Measurements from ENCODE around the gene GATA3. TPM values are rescaled to one million over a fixed set of nuclear protein-coding genes. Genes with fewer than 3 reads are reported as not detected.

Gene GATA3
- total and polyA plus RNA-seq, 2 experiments from 2014 or later = 0.23 TPM; not detected in 1

DNA sequence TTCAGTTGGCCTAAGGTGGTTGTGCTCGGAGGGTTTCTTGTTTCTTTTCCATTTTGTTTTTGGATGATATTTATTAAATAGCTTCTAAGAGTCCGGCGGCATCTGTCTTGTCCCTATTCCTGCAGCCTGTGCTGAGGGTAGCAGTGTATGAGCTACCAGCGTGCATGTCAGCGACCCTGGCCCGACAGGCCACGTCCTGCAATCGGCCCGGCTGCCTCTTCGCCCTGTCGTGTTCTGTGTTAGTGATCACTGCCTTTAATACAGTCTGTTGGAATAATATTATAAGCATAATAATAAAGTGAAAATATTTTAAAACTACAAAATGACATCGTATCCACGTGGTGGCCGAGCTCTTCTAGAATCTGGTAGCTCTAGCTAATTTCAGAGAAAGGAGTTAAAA lies 20.4 kb downstream of the GATA3 start:
- no peak for TF ChIP-seq CREB1 (CRISPR knock-in tag; IDR thresholded peaks at IDR 0.05; ENCODE audit: low read depth)
- TF ChIP-seq, protein P1, sequence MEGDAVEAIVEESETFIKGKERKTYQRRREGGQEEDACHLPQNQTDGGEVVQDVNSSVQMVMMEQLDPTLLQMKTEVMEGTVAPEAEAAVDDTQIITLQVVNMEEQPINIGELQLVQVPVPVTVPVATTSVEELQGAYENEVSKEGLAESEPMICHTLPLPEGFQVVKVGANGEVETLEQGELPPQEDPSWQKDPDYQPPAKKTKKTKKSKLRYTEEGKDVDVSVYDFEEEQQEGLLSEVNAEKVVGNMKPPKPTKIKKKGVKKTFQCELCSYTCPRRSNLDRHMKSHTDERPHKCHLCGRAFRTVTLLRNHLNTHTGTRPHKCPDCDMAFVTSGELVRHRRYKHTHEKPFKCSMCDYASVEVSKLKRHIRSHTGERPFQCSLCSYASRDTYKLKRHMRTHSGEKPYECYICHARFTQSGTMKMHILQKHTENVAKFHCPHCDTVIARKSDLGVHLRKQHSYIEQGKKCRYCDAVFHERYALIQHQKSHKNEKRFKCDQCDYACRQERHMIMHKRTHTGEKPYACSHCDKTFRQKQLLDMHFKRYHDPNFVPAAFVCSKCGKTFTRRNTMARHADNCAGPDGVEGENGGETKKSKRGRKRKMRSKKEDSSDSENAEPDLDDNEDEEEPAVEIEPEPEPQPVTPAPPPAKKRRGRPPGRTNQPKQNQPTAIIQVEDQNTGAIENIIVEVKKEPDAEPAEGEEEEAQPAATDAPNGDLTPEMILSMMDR (conservative IDR thresholded peaks at IDR 0.05; ENCODE audit: low read depth in 2 of 2) = no peak
- no peak for TF ChIP-seq JUNB (IDR thresholded peaks at IDR 0.05; ENCODE audit: unreplicated experiment)
- TF ChIP-seq, protein P2, sequence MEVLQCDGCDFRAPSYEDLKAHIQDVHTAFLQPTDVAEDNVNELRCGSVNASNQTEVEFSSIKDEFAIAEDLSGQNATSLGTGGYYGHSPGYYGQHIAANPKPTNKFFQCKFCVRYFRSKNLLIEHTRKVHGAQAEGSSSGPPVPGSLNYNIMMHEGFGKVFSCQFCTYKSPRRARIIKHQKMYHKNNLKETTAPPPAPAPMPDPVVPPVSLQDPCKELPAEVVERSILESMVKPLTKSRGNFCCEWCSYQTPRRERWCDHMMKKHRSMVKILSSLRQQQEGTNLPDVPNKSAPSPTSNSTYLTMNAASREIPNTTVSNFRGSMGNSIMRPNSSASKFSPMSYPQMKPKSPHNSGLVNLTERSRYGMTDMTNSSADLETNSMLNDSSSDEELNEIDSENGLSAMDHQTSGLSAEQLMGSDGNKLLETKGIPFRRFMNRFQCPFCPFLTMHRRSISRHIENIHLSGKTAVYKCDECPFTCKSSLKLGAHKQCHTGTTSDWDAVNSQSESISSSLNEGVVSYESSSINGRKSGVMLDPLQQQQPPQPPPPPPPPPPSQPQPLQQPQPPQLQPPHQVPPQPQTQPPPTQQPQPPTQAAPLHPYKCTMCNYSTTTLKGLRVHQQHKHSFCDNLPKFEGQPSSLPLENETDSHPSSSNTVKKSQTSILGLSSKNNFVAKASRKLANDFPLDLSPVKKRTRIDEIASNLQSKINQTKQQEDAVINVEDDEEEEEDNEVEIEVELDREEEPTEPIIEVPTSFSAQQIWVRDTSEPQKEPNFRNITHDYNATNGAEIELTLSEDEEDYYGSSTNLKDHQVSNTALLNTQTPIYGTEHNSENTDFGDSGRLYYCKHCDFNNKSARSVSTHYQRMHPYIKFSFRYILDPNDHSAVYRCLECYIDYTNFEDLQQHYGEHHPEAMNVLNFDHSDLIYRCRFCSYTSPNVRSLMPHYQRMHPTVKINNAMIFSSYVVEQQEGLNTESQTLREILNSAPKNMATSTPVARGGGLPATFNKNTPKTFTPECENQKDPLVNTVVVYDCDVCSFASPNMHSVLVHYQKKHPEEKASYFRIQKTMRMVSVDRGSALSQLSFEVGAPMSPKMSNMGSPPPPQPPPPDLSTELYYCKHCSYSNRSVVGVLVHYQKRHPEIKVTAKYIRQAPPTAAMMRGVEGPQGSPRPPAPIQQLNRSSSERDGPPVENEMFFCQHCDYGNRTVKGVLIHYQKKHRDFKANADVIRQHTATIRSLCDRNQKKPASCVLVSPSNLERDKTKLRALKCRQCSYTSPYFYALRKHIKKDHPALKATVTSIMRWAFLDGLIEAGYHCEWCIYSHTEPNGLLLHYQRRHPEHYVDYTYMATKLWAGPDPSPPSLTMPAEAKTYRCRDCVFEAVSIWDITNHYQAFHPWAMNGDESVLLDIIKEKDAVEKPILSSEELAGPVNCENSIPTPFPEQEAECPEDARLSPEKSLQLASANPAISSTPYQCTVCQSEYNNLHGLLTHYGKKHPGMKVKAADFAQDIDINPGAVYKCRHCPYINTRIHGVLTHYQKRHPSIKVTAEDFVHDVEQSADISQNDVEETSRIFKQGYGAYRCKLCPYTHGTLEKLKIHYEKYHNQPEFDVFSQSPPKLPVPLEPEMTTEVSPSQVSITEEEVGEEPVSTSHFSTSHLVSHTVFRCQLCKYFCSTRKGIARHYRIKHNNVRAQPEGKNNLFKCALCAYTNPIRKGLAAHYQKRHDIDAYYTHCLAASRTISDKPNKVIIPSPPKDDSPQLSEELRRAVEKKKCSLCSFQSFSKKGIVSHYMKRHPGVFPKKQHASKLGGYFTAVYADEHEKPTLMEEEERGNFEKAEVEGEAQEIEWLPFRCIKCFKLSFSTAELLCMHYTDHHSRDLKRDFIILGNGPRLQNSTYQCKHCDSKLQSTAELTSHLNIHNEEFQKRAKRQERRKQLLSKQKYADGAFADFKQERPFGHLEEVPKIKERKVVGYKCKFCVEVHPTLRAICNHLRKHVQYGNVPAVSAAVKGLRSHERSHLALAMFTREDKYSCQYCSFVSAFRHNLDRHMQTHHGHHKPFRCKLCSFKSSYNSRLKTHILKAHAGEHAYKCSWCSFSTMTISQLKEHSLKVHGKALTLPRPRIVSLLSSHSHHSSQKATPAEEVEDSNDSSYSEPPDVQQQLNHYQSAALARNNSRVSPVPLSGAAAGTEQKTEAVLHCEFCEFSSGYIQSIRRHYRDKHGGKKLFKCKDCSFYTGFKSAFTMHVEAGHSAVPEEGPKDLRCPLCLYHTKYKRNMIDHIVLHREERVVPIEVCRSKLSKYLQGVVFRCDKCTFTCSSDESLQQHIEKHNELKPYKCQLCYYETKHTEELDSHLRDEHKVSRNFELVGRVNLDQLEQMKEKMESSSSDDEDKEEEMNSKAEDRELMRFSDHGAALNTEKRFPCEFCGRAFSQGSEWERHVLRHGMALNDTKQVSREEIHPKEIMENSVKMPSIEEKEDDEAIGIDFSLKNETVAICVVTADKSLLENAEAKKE (CRISPR knock-in tag; IDR thresholded peaks at IDR 0.05) = no peak
- peaks cover 15% of the 10 kb centered on the region for H3K4me1 ChIP-seq (ENCODE audit: insufficient read depth)
- H3K4me3 Mint-ChIP-seq = no peak overlapping the region
- 0 out of 2 replicates have a peak, but pooled peaks cover 4% of the 10 kb centered on the region for H3K9me2 ChIP-seq (ENCODE audit: insufficient read depth)
- no peak overlapping the region for H3K27ac Mint-ChIP-seq
- peak; percentile 74 for ATAC-seq
- no peaks in the 10 kb centered on the region for H3F3A ChIP-seq (replicated peaks; ENCODE audit: low read depth)
- H3K27me3 Mint-ChIP-seq (ENCODE audit: insufficient read depth, low read depth, poor library complexity) = no peaks in the 10 kb centered on the region
- no peak overlapping the region for H2AFZ ChIP-seq
- no peak overlapping the region for H3K4me2 ChIP-seq
- H4K20me1 ChIP-seq (replicated peaks; ENCODE audit: insufficient read depth) = no peaks in the 10 kb centered on the region
- H3K4me1 Mint-ChIP-seq = peaks cover 15% of the 10 kb centered on the region
- no peaks in the 10 kb centered on the region for H3K79me2 ChIP-seq (replicated peaks; ENCODE audit: insufficient read depth)
- no peaks in the 10 kb centered on the region for H3K27me3 ChIP-seq (ENCODE audit: insufficient read depth)
- 0 out of 2 replicates have a peak overlapping the region, but pooled peaks have one; percentile 7 for H3K27ac ChIP-seq (ENCODE audit: low read depth)
- H3K36me3 ChIP-seq (ENCODE audit: insufficient read depth) = no peaks in the 10 kb centered on the region
- no peak overlapping the region for H3K4me3 ChIP-seq
- no peaks in the 10 kb centered on the region for H3K36me3 Mint-ChIP-seq (ENCODE audit: low read depth)
- DNase-seq (ENCODE audit: low spot score) = no peak
- H3K9me3 Mint-ChIP-seq = no peaks in the 10 kb centered on the region; the same call in 2 of the 3 replicates

Measured in GM23338 (cell line).